GM18951 (cell line): ENCODE results near the gene RGMA.
"Not testable (repeated sequence)": the region's sequence is repeated elsewhere in the genome, so short reads cannot be mapped to it uniquely, and the experiment has no call there.

Source experiments
- POLR2A ChIP-seq: IDR thresholded peaks from 4 replicates; pipeline ENCODE4 v1.6.1; 2011; ENCODE audit warnings: mild to moderate bottlenecking; ENCODE audit not compliant: insufficient read length, insufficient read depth; ENCODE audit errors: extremely low read depth
- in situ Hi-C: fragments of 300-500 bp; cut with MboI; formaldehyde crosslinking; loops from one replicate; pipeline ENCODE4 v1.12.0; 2022; ENCODE audit warnings: low sequenced_read_pairs, mixed read lengths, inconsistent platforms; ENCODE audit not compliant: unreplicated experiment

RGMA gene

GRCh38 chr15:93070132-93070531 is 18.9 kb downstream of the RGMA start:
- TF ChIP-seq POLR2A: no peak
- in situ Hi-C loops: no loop called here

DNA sequence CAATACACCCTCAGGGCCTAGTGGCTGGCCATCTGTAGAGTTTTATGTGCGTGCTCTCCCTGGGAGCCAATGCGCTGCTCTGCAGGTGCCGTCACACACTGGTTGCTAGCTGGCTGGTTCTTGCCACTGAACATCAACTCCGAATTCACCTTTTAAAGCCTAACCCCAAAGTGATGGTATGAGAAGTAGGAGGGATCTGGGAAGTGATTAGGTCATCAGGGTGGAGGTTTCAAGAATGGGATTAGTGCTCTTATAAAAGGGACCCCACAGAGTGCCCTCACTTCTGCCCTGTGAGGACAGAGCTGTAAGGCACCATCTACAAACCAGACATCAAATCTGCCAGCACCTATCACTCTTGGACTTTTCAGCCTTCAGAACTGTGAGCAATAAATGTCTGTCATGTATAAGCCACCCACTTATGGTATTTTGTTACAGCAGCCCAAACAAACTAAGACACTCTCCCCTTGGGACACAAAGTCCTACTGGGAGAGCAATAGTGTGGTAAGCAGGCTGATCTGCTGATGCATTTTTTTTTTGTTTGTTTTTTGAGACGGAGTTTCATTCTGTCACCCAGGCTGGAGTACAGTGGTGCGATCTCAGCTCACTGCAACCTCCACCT is 20.3 kb downstream of the RGMA start:
- in situ Hi-C loops: no loop called here
- no peak for TF ChIP-seq POLR2A

DNA sequence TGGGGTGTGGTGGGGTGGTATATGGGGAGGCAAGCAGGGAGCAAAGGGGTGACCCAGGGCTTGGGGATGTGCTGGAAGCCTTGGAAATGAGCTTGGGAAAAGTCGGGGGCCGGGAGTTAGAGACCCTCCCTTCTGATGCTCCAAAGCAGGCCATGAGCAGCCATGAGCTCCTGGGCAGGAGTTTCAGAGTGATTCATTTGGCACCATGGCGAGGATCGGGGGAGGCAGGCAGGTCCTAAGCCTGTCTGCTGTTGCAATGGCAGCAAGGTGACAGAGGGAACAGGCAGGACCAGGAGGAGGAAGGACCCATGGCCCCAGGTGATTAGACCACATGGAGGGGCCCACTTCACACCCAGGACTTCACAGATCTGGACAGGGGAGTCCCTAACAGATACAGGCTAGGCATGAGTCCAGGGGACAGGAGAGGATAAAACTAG is 21.3 kb downstream of the RGMA start:
- in situ Hi-C loops: no loop called here

GRCh38 chr15:93066834-93067648 is 22.0 kb downstream of the RGMA start:
- in situ Hi-C loops: no loop called here
- TF ChIP-seq POLR2A: no peak

More for the DNA sequence above, 21.3 kb downstream of the RGMA start:
- TF ChIP-seq POLR2A: no peak

DNA sequence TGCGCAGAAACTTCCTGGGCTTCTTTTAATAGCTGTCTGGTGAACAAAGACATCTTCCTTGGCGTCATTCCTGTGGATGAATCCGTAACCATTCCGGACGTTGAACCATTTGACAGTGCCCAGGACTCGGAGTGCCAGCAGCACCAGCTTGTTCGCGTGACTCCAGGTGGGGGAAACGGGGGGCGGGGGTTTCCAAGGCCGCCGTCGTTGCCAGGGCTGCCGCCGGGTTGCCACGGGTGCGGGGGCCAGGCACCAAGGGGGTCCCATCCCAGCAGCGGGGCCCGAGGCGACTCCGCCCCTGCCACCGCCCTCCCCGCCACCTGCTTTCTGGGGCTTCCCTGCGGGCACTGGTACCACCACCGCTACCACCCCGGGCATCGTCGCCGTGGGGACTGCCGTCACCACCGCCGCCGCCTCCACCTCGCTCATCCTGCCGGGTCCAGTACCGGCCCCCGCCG is 22.8 kb downstream of the RGMA start:
- TF ChIP-seq POLR2A: no peak
- in situ Hi-C loops: no loop called here

DNA sequence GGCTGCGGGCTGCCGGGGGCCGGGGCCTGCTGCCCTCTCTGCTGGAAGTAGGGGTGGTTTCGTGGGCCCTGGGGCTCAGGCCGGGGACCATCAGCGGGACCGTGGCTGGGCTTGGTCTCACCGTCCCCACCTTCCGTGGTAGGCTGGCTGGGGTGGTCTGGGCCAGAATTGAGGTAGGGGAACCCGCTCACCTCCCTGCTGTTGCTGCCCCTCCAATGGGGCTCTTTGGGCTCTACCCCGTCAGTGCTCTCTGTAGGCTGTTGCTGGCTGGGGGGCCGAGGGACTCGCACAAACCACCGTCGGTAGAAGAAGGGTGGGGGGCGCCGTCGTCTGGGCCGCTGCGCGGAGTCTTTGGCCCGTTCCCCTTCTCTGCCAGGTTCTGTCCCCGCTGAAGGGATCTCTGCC is 23.4 kb downstream of the RGMA start:
- no peak for TF ChIP-seq POLR2A
- in situ Hi-C loops: no loop called here

DNA sequence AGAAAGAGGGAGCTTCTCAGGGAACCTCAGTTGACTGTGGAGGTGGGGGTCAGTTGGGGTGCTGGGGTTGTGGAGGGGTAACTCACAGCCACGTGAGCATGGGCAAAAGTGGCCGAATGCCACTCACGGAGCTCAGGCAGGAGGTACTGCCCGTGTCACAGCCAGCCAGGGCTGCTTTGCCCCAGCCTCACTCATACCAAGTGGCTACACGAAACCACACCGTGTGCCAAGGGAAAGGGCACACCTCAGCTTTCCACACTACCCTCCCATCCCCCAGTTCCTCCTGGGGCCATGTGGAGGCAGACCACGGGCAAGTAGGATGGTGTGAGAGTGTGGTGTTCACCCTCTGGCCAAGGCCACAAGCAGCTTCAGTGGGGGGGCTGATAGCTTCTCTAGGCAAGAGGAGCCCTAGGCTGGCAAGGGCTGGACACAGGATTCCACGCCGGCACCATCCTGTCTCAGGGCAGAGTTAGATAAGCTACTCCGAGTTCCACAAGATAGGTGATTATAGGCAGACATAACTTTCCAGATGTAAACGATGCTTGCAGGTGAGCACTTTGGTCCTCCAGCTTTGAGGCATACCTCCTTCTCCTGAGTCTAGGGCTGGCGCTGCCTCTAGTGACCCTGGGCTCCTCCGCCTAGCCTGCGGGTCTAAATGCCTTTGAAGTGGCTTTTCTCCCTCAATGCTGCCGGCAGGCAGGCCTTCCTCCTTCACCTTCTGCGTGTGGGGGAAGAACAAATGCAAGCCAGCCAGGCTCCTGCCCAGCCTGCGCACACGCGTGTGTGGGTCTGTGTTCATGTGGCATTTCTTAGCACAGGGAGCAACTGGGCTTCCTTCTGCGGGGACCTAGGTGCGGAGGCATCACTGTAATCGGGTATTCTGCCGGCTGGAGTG is 25.0 kb downstream of the RGMA start:
- TF ChIP-seq POLR2A: no peak
- in situ Hi-C loops: no loop called here

GRCh38 chr15:93063262-93063671 is 25.7 kb downstream of the RGMA start:
- TF ChIP-seq POLR2A: no peak
- in situ Hi-C loops: no loop called here

DNA sequence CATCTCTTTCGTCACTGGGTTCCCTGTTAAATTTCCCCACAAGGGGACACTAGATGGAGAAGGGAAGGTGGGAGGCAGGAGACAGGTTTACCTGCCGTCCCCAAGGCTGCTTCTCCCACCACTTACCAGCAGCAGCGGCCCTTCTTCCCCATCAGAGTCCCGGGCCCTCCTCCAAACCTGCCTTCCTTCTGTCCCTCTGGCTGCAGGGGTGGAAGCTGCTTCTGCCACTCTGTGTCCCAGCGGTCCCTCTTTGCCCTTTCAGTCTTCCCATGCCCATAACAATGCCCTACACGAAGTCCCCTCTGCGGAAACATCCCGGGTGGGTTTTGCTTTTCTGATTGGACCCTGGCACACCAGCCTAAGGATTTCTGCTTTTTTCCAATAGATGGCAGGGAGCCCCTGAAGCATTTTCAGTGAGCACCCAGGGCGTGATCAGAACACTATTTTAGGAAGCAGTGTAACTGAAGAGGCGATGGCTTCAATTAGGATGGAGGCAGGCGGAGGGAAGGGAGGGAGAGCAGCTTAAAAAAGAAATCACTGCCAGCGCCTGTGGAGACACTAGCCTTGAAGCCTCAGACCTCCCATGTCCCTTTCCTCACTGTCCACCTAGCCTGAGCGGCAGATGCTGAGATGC is 26.3 kb downstream of the RGMA start:
- in situ Hi-C loops: not testable (repeated sequence)

DNA sequence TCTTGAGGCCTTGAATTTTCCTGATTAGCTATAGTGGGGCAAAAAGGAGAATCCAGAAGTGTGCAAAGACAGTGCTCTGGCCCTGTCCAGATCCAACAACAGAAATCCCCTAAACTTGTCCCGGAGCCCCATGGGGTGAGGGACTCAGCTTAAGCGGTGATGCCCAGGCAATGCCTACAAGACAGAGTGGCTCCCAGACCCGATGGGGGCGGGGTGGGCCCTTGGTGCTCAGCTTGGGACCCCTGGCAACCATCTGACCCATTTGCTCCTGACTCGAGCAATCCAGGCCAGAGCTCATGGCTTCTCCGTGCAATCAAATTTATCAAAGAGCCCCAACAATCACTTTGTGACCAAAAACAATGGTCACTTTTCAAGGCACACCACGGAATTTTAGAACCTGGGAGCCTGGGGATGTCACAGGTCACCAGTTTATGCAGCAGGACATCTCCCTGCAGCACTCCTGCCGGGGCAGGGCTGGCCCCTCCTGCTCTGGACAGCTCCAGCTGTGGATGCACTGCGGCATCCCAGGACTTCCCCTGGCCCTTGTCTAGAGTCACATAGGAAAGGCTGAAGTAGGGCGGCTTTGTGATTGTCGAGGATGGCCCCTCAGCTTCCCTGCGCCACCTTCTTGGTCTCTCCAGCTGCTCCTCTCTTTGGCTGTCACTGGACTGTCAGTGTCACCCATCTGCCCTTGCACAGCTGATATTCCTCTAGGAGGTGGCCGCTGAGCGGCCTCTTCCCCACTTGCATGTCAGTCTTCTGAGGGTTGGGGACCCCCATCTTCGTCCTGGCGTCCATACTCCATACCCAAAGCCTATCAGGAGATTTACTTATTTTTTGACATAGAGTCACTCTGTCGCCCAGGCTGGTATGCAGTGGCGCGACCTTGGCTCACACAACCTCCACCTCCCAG is 28.4 kb downstream of the RGMA start:
- in situ Hi-C loops: no loop called here
- TF ChIP-seq POLR2A: no peak

DNA sequence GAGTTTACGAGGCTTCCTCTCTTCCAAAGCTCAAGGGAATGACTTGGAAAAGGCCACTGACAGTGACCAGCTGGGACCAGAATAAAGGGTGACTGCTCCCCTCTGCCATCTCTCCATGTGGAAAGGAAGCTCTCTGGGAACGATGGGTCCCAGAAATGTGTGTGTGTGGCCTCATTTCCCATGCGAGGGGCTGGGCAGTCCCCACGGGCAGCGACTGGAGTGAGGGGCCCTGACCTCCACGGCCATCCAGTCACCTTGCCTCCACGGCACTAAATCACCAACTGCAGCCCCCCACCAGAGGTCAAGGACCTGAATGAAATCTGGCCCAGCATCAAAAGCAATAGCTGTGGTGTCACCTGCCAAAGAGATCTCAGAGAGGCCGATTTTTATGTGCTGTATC is 29.6 kb downstream of the RGMA start:
- no peak for TF ChIP-seq POLR2A
- in situ Hi-C loops: no loop called here

GRCh38 chr15:93058904-93059427 is 30.0 kb downstream of the RGMA start:
- in situ Hi-C loops: no loop called here

More at GRCh38 chr15:93058904-93059427, 30.0 kb downstream of the RGMA start:
- TF ChIP-seq POLR2A: no peak
